GM23248 (cell line): ENCODE results near the gene HSD3B2. TPM values are rescaled to one million over a fixed set of nuclear protein-coding genes. Genes with fewer than 3 reads are reported as not detected.

Experiments
- DNase-seq: peaks from one replicate; pipeline ENCODE4 v3.0.0-alpha.2; 2015
- H2AFZ ChIP-seq: fragments of 200-600 bp; sonication (generic); 2 replicates; pipeline ENCODE4 v1.6.1; 2016; ENCODE audit warnings: antibody characterized with exemption
- H3F3A ChIP-seq: fragments of 200-600 bp; sonication (generic); 2 replicates; pipeline ENCODE4 v1.6.1; 2016; ENCODE audit warnings: mild to moderate bottlenecking, antibody characterized with exemption, mixed run types; ENCODE audit not compliant: insufficient read depth
- H3K27ac ChIP-seq: fragments of 200-600 bp; sonication (generic); 2 replicates; pipeline ENCODE4 v1.5.1; 2016; ENCODE audit warnings: mild to moderate bottlenecking
- H3K27me3 ChIP-seq: fragments of 200-600 bp; sonication (generic); replicated peaks from 2 replicates; pipeline ENCODE4 v1.6.1; 2016; ENCODE audit warnings: mild to moderate bottlenecking; ENCODE audit not compliant: insufficient read depth
- H3K36me3 ChIP-seq: fragments of 200-600 bp; sonication (generic); 2 replicates; pipeline ENCODE4 v1.6.1; 2016; ENCODE audit warnings: low read depth, mild to moderate bottlenecking
- H3K4me1 ChIP-seq: fragments of 200-600 bp; sonication (generic); 2 replicates; pipeline ENCODE4 v1.6.1; 2016; ENCODE audit warnings: mild to moderate bottlenecking; ENCODE audit not compliant: insufficient read depth
- H3K4me2 ChIP-seq: fragments of 200-600 bp; sonication (generic); one replicate; pipeline ENCODE4 v1.6.1; 2016; ENCODE audit warnings: mild to moderate bottlenecking; ENCODE audit not compliant: unreplicated experiment
- H3K4me3 ChIP-seq: fragments of 200-600 bp; sonication (generic); 2 replicates; pipeline ENCODE4 v1.5.1; 2016; ENCODE audit warnings: mild to moderate bottlenecking
- H3K79me2 ChIP-seq: fragments of 200-600 bp; sonication (generic); 2 replicates; pipeline ENCODE4 v1.6.1; 2016; ENCODE audit warnings: mild to moderate bottlenecking; ENCODE audit not compliant: insufficient read depth
- H3K9ac ChIP-seq: fragments of 200-600 bp; sonication (generic); 2 replicates; pipeline ENCODE4 v1.6.1; 2016; ENCODE audit warnings: mild to moderate bottlenecking
- H3K9me2 ChIP-seq: fragments of 200-600 bp; sonication (generic); 2 replicates; pipeline ENCODE4 v1.6.1; 2016; ENCODE audit warnings: mixed run types, mild to moderate bottlenecking, moderate library complexity; ENCODE audit not compliant: insufficient read depth
- H3K9me3 ChIP-seq: fragments of 200-600 bp; sonication (generic); one replicate; pipeline ENCODE4 v1.6.1; 2017; ENCODE audit warnings: low read depth
- H4K20me1 ChIP-seq: fragments of 200-600 bp; sonication (generic); 2 replicates; pipeline ENCODE4 v1.6.0; 2016; ENCODE audit not compliant: insufficient read depth
- EZH2 ChIP-seq: fragments of 200-600 bp; sonication (generic); IDR thresholded peaks from 2 replicates; pipeline ENCODE4 v1.6.1; 2018; ENCODE audit warnings: antibody characterized with exemption, mild to moderate bottlenecking; ENCODE audit not compliant: insufficient read depth, poor library complexity, severe bottlenecking
- EZH2phosphoT487 ChIP-seq: fragments of 200-600 bp; sonication (generic); IDR thresholded peaks from 2 replicates; pipeline ENCODE4 v1.6.1; 2018; ENCODE audit warnings: antibody characterized with exemption, moderate library complexity, mild to moderate bottlenecking, low read depth; ENCODE audit not compliant: insufficient read depth
- WGBS, 2 experiments: methylation state at CpG; one replicate each; pipeline ENCODE4 v1.1.6; 2015 to 2017; ENCODE audit warnings: low lambda C conversion rate in 2 of 2, low coverage in 1 of 2; ENCODE audit errors: missing lambda C conversion rate in 2 of 2; 5-methylcytosine and 5-hydroxymethylcytosine counted together
- in situ Hi-C: fragments of 300-500 bp; cut with MboI; formaldehyde crosslinking; loops from 2 replicates; pipeline ENCODE4 v1.15.0; 2020
- polyA plus RNA-seq: library from polyadenylated mRNA; unstranded; fragments of >200 nt; fragmentation: Nextera tagmentation; extraction: Ambion mirVana; gene quantifications from 2 replicates; pipeline ENCODE4 v1.2.1, GENCODE V29; 2016
- total RNA-seq: library from RNA; depleted of rRNA; stranded (reverse); fragments of >200 nt; shearing (Covaris generic); gene quantifications from 2 replicates; pipeline ENCODE4 v1.2.3, GENCODE V29; 2014; rRNA removed

Gene HSD3B2
- total and polyA plus RNA-seq, 2 experiments from 2014 or later: not detected

DNA sequence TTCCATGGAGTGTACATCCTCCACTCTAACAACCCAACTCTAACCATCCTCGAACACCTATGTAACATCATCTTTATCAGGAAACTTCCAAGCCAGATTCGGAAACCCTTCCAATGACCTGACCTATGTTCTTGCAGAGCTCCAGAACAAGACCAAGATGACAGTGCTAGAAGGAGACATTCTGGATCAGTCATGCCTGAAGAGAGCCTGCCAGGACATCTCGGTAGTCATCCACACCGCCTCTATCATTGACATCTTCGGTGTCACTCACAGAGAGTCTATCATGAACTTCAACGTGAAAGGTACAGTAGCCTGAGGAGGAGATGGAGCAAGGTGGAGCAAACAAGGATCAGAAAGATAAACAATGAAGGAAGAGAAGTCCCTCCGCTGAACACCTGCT lies 56.0 kb downstream of the HSD3B2 start:
- H3K9me2 ChIP-seq: no peaks in the 10 kb centered on the region
- in situ Hi-C loops: no loop called here
- H3K4me1 ChIP-seq: no peaks in the 10 kb centered on the region
- H3K79me2 ChIP-seq: no peaks in the 10 kb centered on the region
- H3K36me3 ChIP-seq: no peaks in the 10 kb centered on the region
- no peak overlapping the region for H3K27ac ChIP-seq
- H3F3A ChIP-seq: no peaks in the 10 kb centered on the region
- H4K20me1 ChIP-seq: no peaks in the 10 kb centered on the region
- no peaks in the 10 kb centered on the region for H3K9me3 ChIP-seq
- no peak for DNase-seq
- H3K4me3 ChIP-seq: no peak overlapping the region
- TF ChIP-seq EZH2 (no peak), EZH2phosphoT487 (no peak)
- 62 to 74% methylated on average over 7 of the region's 7 CpGs for WGBS, 2 experiments
- H3K9ac ChIP-seq: no peak overlapping the region
- no peak overlapping the region for H3K4me2 ChIP-seq
- peaks cover 41% of the 10 kb centered on the region for H3K27me3 ChIP-seq
- no peak overlapping the region for H2AFZ ChIP-seq

DNA sequence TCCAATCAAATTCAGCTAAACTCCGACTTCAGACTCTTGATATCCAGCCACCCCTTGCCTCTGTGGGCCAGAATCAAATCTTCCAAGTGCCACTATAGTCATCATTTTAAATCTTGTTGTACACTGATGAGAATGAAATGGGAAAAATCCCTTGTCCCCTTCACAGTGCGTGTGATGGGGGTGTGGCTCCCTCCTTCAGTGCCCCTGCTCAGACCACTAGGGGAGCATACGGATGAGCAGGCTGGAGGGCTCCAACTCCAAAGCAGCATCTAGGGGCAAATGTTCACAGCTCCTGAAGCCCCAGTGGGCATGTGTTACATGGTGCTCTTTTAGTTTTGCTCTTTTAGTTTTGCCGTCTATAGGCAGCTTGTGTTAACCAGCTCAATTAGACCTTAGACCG lies 56.6 kb downstream of the HSD3B2 start:
- Histone ChIP-seq H3K4me2 (no peak overlapping the region), H3K9me2 (no peaks in the 10 kb centered on the region), H3K4me3 (no peak overlapping the region), H3K9ac (no peak overlapping the region), H3K27ac (no peak overlapping the region), H3K79me2 (no peaks in the 10 kb centered on the region), H3K4me1 (no peaks in the 10 kb centered on the region), H3F3A (no peaks in the 10 kb centered on the region), H3K27me3 (peaks cover 37% of the 10 kb centered on the region), H3K36me3 (no peaks in the 10 kb centered on the region), H3K9me3 (no peaks in the 10 kb centered on the region), H4K20me1 (no peaks in the 10 kb centered on the region), H2AFZ (no peak overlapping the region)
- WGBS, 2 experiments: 49 to 52% methylated on average over 5 of the region's 5 CpGs
- in situ Hi-C loops: no loop called here
- TF ChIP-seq EZH2 (no peak), EZH2phosphoT487 (no peak)
- DNase-seq: no peak

DNA sequence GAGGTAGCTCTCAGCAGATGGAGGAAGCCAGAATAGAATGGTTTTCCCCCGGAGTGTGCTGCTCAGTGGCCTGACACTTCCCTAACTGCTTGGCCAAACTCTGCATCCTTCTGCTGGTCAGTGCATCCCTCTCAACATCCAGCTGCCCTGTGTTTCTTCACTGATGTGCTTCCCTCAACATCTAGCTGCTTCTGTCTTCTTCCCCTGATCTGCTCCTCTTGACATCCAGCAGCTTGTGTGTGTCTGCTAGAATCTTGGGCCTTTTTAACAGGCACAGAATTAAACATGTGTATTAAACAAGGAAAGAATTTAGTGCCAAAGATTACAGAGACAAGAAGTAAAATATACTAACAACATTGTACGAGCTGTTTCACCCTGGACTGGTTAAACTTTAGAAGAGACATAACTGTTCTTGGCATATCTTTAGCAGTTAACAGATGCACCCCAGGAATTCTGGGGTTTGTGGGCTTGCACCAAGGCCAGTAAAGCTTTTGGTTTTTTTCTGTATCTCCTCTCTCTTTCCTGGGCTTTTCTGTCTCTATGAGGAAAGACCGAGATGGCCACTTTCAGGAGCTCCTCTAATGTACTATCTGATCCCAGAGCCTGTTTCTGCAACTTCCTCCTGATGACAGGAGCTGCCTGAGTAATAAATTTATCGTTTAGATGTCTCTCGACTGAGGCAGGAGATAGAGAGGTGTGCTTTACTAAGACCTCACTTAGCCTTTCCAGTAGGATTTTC lies 57.3 kb downstream of the HSD3B2 start:
- Histone ChIP-seq H4K20me1 (no peaks in the 10 kb centered on the region), H3K79me2 (no peaks in the 10 kb centered on the region), H2AFZ (no peak overlapping the region), H3K4me3 (no peak overlapping the region), H3K9ac (no peak overlapping the region), H3K4me2 (no peak overlapping the region), H3K27me3 (peaks cover 32% of the 10 kb centered on the region), H3K4me1 (no peaks in the 10 kb centered on the region), H3K9me2 (no peaks in the 10 kb centered on the region), H3K36me3 (no peaks in the 10 kb centered on the region), H3K27ac (no peak overlapping the region), H3F3A (no peaks in the 10 kb centered on the region), H3K9me3 (no peaks in the 10 kb centered on the region)
- no peak for DNase-seq
- 12 to 13% methylated on average over 5 of the region's 5 CpGs for WGBS, 2 experiments
- in situ Hi-C loops: no loop called here
- TF ChIP-seq EZH2phosphoT487: no peak
- no peak for TF ChIP-seq EZH2

Other genes starting within 250 kb of the HSD3B2 start
- not detected in 2 replicates for gene HAO2, start 46.4 kb upstream of the HSD3B2 start, total RNA-seq
- not detected in 2 replicates for gene HAO2, start 46.4 kb upstream of the HSD3B2 start, polyA plus RNA-seq
- not detected in 2 replicates for gene HSD3B1, start 92.1 kb downstream of the HSD3B2 start, total RNA-seq
- not detected in 2 replicates for gene HSD3B1, start 92.1 kb downstream of the HSD3B2 start, polyA plus RNA-seq
- 8.5 and 9.1 TPM in 2 replicates for gene ZNF697, start 233.1 kb downstream of the HSD3B2 start, total RNA-seq
- 0.55 and 0.71 TPM in 2 replicates for gene ZNF697, start 233.1 kb downstream of the HSD3B2 start, polyA plus RNA-seq